Sigmoid colon (tissue), 4 donors: ENCODE measurements around the gene ITGA1.

Source experiments
- EP300 ChIP-seq, 4 donors: sonication (generic); formaldehyde crosslinking; IDR thresholded peaks; one replicate each; pipeline ENCODE4 v1.6.1; 2017; ENCODE audit warnings: antibody characterized with exemption in 4 of 4
- POLR2A ChIP-seq, 2 donors: fragments of 450-650 bp; IDR thresholded peaks; one replicate each; pipeline ENCODE4 v1.6.1; 2016; ENCODE audit warnings: antibody characterized with exemption in 2 of 2, mild to moderate bottlenecking in 2 of 2, moderate library complexity in 2 of 2

DNA sequence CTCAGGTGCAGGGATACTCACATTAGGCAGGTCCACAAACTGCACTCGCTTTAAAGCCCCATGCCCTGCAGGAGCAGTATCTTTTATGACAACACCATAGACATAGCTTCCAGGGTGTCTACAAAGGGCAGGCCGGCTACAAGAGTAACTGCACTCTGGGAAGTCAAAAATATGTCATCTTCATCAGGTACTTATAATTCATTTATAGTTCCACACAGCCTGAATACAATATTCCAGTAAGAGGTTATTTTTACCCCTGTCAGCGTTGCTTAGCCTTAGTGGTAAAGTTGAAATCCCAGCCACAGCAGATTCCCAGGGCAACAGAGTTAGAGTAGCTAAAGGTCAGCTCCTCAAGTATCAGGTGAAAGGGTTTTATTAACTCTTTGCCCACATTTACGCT is 119.1 kb downstream of the ITGA1 start:
- TF ChIP-seq EP300 (IDR thresholded peaks at IDR 0.05) (no peak), POLR2A (IDR thresholded peaks at IDR 0.05) (no peak)
